HG03139 (cell line): Measurements from ENCODE around the gene CLINT1.

Experiments
- ATAC-seq: cut with Tn5 transposase; IDR thresholded peaks from one replicate; pipeline ENCODE4 v1.9.1; 2021; ENCODE audit not compliant: unreplicated experiment

CLINT1 gene

DNA sequence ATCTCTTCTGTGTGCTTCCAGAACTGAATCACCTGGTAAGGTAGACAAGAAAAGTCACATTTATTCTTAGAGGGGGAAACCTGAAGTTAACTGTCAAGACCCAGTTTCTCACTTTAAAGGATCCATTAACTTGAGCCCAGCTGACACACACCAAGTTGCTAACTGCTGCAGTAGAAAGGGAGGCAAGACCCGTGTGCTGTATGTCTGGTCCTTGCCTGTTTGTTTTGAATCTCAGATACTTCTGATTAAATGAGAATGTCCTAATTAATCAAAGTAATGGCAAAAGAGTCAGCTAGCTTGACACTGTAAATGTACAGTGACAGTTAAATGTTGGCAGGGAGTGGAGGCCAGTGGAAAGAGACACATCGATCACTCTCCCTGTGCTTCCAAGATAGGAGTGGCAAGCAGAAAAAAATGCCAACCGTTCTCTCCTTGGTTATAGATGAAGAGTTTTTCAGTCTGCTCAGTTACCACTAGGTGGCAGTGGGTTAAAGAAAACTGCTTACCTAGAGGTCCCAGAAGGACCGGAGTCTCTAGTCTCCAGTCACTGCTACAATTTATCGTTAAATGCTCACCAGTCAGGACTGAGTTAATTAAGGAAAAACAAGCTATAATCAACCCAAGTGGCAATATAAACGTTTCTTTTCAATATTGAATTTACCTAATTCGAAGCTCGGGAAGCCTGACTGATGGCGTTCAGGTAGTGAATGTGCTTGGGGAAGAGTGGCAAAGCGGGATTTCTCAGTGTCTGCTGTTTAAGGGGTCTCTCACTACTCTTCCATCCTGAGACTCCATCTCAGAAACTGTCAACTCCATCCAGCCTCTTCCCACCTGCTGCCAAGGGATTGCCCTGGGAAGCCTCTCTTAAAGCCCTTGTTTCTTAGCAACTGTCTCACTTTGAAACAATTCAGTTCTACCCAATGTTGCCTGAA lies 97.0 kb downstream of the CLINT1 start:
- no peak for ATAC-seq

DNA sequence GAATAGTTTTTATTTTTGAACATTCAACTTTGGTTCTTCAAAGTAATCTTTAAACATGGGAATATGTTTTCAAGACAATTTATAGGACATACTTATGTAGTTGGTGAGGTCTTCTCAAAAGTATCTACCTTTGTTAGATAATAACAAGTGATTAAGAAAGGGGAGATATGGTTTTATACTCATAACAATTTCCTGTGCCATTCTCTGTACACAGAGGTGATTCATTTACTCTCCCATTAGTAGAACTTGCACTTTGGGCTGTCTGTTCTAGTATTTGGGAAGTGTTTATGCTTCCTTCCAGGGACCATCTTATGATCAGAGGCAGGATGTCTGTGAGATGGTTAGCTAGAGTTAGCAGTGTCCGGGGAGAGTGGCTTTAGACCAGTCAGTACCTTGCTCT lies 100.2 kb downstream of the CLINT1 start:
- no peak for ATAC-seq

DNA sequence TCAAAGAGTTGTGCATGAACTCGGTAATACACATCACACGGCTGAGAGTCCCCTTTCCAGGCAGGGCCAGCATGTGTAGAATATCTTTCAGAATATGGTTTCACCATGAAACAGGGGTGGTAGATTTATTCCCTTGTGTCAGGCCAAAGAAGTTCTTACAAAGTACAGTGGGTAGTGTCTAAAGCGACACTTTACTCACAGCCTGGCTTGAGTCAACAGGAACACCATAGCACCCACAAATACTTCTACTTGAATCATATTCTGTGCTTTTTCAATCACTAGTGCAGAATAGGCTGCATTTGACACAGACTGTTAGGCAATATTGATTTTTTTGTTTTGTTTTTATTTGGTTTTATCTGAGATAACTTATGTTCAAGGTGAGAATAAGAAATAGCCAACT lies 102.8 kb downstream of the CLINT1 start:
- no peak for ATAC-seq

DNA sequence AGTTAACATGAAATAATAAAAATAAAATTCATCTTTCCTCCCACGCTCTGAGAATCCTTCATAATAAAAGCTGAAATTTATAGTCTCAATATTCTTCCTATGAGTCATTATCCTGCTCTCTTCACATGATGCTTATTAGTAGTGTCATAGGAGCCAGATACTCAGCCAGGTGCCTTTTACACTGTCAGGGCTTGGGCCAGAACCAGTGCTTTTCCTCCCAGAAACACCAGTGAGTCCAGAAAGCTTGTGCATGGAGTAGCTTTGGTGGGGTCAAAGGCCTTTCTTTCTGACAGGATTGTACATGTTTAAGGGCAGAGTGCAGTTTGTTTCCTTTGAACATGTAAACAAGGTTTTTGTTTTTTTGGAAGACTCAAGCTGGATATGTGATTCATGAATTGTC lies 108.6 kb downstream of the CLINT1 start:
- no peak for ATAC-seq

DNA sequence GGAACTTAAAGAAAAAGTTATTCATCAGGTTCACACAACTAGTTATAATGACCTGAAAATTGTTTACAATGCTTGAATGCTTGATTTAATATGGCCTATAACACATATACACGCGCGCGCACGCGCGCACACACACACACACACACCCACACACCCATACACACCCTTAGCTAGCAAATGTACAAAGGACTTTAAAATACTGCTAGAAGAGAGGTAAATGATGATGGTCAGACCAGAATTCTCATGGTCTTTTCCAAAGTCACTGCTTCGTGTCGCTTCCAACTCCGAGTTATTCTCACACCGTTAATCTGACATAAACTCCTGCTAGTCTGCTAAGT lies 109.5 kb downstream of the CLINT1 start:
- no peak for ATAC-seq

DNA sequence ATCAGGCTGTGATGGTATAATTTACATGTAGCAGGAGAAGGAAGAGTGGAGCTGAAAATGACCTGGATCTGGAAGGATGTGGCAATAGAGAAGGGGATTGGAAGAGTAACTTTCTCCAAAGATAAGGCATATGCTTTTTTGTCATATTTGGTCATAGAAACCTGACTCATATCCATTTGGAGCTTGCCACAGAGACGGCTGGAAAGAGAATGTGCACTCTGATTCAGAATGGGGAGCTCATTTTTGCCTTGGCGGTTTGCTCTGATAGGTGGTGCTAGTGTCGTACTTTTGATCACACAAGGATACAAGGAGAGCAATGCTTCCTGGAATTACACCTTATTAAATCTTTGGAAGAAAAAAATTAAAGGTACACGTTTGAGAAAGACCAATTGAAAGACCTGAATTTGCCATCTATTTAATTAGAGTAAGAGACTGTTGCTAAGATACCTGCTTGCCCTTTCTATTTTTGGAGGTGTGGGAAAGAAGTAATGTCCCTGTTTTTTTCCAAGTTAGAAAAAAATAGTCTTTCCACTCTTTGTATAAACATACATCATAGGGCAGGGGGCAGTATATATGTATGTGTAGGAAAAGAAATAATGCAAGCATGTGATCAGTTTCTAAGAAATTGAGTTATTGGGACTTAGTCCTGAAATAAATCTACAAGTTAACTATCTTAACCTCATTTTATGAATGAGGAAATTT lies 110.0 kb downstream of the CLINT1 start:
- no peak for ATAC-seq

DNA sequence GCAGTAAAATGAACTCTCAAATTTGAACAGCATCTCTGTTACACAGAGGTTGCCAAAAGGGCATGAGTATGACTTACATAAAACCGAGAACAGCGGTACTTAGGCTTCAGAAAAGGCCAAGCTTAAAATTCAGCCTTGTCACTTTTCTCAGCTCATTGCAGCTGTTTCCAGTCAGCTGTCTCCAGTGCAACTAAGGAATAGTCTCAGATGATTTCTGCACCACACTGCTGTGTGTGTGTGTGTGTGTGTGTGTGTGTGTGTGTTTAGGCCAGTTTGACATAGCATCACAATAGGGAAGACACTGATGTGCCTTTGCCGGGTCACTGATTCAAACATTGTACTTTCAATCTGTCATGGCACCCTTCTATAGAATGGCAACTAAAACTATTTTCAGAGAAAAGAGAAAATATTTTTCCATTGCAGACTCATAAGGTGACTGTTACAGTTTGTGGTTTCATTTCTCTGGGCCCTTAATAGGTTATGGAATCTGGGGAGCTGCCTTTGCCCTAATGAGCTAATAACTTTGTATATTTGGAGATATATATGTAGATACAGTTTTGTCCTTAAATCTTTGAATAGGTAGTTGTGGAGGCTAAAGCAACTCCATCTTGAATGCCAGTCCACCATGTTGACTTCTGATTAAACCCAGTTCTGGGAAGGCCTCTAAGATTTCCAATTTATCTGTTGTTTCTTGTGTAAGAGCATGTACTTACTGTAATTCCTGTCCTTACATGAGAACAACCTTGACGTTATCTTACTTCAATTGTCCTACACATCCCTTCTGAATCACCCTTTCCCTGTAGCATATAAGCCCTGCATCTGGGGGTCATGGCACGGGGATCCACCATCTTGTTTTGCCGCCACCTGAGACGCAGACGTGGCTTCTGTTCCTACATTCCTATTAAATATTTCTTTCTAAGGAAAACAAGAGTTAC lies 110.9 kb downstream of the CLINT1 start:
- ATAC-seq = no peak

DNA sequence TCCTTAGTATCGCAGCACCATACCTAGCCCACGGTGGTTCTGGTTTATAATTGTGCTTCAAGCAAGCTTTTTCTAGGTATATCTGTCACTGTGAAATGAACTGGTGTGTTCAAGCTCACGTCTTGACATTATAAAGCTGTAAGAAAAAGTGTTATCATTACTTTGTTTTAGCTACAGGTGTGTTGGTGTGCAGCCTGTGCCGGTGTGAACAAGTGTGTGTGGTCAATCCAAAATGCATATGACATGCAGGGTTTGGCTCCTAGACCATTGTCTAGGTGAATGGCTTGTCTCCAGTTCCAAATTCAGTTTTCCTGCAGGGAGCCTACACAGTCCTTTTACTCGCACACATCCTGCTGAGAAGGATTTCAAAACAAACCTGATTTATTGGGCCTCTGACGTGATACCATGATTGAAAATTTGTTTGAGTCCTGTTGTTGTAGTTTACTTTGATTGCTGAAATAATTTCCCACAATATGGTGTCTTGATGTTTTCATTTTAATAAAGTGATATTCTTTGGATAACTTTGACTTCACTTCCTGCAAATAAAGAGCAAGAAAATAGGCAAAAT lies 111.7 kb downstream of the CLINT1 start:
- no peak for ATAC-seq

DNA sequence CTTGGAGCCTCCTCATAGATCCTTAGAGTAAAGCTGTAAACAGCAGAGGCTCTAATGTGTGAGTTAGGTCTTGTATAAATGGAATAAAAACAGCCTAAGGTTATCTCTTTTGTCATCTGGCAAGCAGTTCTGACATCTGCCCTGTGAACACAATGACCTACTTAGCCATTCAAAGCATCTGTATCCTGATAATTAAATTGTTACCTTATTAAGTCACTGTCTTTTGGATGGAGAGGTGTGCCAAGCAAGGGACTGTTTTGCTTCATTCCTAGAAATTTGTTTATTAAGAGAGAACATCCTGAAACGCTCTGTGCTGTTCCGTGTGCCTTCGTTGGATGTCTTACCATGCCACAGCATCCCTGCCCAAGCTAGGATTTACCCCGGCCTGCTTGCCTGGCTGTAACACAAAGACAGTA lies 113.9 kb downstream of the CLINT1 start:
- ATAC-seq = no peak

DNA sequence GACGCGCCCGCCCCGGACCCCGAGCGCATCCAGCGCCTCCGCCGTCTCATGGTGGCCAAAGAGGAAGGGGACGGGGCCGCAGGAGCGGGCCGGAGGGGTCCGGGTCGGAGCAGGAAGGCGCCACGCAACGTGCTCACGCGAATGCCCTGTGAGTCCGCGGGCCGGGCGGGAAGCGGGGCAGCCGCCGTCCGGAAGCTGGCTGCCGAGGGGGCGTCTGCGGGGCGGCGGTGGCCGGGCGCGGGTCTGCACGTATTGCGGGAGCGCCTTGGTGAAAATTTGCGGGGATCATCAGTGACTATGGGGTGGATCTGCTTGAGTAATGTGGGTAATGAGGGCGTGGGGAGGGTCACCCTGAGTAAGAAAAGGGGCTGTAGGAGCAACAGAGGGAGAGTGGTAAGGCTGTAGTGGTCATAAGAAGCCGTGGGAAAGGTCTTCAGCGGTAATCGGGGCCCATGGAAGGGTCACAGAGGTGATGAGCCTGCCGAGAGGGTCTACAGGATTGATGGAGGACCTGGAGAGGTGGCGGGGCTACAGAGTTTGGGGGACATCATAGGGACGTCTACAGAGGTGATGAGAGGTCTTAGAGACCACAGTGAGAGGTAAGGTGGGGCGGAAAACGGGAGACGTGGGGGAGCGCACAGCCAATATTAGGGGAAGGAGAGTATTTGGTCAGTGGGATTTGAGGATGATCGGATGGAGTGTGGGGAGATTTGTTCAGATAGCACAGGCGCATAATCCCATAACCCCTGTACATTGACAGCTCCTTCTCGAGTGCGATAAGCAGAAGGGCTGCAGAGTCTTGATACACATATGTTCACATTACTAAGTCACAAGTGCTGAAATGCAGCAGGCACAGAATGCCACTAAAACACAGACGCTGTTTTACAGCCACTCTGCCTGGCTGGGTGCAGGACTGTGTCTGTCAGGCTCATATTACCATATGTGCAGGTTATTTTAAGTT lies 114.6 kb downstream of the CLINT1 start:
- no peak for ATAC-seq

DNA sequence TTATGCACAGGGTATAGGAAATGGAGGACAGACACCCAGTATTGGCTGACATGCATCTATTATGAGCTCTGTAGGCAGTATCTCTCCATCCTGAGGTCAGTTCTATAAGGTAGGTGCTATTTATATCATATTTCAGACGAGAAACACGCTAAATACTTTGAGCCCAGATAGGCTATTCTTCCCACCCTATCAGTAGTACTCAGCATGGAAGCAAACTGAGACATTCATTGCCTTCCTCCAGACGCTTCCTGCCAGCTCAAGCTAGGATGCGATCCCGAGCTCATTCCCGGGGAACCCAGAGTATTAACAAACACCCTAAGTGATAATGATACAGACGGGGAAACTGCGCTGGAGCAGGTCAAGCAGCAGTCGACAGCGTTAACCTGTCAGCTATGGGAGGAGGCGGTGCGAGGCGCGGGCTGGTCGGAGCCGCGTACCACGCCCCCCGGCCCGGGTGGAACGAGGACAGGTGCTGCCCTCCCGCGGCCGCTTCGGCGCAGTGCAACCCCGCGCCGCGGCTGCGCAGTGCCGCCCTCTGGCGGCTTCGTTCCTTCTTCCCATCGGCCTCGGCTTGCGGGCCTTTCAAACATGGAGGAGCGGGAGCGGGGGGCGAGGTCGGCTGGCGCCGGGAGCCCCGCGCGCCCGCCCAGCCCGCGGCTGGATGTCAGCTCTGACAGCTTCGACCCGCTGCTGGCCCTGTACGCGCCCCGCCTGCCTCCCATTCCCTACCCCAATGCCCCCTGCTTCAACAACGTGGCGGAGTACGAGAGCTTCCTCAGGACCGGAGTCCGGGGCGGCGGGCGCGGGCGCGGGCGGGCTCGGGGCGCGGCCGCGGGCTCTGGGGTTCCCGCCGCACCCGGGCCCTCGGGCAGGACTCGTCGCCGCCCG lies 115.5 kb downstream of the CLINT1 start, which contains the start of gene LSM11:
TSS of gene LSM11 (plus strand) at position 550 of the 888 bp plus-strand sequence. CDS start at position 589, 39 bp downstream.
- ATAC-seq = peak; percentile 95

DNA sequence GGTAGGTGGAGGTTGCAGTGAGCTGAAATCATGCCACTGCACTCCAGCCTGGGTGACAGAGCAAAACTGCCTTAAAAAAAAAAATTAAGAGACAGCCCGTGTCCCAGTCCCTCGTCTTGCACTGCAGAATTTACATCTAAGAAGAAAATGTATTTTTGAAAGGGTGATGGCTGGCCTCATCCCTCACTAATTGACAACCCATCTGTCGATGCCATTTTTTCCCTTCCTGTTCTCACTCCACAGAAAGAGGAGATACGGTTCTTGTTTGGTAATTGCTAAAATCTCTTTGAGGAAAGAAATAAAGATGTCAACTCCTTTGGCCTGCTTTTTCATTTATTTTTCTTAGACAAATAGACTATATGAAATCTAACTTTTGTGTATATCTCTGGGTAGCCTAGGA lies 117.8 kb downstream of the CLINT1 start:
- no peak for ATAC-seq

DNA sequence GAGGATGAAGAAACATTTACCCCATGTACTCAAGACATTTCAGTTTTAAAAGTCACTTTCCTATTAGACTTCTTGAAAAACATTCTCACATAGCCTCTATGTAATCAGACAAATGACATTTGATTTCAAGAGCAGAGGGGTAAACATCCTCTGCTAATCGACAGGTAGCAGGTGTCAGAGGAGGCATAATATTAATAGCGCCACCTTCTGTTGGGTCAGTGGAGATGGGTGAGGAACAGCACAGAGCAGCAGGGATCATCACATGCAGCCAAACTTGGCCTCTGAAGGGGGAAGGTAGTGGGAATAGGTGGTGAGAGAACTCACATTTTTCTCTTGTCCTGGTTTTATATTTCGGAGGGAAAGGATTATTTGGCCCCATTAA lies 118.7 kb downstream of the CLINT1 start:
- no peak for ATAC-seq

DNA sequence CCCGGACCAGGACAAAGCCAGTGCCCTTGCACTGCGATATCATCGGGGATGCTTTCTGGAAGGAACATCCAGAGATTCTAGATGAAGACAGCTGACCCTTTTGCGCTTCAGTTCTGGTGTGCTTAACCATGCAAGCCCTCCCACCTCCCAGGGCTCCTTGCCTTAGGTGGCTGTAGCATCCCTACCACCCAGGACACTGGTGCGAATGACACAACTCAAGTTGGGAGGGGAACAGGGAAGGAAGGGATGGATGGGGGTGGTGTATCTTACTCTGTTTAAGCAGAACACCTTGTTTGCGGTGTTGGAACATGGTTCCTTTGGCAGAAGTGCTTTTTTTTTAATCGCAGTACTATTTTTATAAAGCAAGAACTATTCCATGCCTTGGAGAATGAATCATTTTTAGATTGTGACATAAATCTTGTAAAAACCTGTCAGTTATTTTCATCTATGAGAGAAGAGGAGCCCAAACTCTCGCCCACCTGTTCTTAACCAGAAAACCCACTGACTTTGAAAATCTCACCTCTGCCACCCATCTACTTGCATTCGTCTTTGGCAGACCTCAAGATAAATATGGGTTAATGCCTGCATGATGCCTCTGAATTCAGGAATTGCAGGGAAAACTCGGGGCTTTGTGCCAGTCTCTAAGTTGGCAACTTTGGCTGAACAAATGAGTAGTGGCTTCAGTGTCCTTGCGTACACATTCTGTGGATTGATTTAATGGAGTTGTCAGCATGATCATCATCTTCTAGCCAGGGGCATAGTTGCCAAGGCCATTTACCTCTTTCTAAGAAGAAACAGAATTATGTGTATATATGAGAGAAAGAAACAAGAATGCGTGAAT lies 119.3 kb downstream of the CLINT1 start:
- ATAC-seq = no peak

DNA sequence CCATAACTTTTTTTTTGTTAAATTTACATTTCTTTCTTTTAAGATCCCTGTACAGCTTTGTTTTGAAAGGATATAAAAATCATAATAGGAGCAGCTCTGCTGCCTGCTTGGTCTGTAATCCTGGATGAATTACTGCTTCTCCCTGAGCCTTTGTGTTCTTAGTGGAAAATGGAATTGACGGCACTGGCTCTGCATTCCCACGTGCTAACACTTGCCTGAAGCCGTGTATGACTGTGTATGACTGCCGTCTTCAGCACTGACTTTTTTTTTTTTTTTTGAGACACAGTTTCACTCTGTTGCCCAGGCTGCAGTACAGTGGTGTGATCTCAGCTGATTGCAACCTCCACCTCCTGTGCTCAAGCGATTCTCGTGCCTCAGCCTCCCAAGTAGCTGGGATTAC lies 123.0 kb downstream of the CLINT1 start:
- no peak for ATAC-seq
